NCI-H187 treated with DMSO at 0.1 percent for 48 hours (cell line): ENCODE results near the gene ZCCHC10.
"Not testable (repeated sequence)": the region's sequence is repeated elsewhere in the genome, so short reads cannot be mapped to it uniquely, and the experiment has no call there.

Source experiments
- DNase-seq: peaks from one replicate; lab custom pipeline; 2025; lab: John Stamatoyannopoulos, UW

Gene ZCCHC10

GRCh38 chr5:133041910-133042309 lies 15.6 kb upstream of the ZCCHC10 start:
- no peak for DNase-seq

DNA sequence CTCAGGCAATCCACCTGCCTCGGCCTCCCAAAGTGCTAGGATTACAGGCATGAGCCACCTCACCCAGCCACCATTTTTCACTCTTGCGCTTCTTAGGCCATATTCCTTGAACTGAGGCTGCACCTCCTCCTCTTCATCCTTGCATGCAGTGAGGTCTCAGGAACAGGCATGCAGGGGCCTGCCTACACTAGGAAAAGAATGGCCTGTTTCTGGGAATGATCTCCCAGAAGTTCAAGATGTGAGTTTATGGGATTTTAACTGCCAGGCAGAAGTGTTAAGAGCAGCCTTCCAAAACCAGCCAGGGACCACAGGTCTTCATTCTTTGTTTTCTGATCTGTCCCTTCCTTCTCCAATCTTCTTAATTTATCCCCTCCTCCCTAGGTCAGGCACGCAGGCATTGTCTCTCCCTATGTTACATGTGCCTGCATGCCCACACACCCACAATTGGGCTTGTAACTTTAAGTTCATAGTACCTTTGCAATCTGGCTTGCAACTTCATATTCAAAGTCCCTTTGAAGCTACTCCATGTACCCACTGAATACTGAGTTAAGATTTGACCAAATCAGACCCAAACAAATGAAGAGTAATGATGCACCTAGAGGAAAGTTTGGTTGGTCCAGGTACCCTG lies 14.9 kb upstream of the ZCCHC10 start:
- no peak for DNase-seq

DNA sequence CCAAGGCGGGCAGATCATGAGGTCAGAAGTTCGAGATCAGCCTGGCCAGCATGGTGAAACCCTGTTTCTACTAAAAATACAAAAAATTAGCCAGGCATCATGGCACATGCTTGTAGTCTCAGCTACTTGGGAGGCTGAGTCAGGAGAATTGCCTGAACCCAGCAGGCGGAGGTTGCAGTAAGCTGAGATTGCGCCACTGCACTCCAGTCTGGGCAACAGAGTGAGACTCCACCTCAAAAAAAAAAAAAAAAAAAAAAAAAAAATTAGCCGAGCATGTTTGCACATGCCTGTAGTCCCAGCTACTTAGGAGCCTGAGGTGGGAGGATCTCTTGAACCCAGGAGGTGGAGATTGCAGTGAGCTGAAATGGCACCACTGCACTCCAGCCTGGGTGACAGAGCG lies 10.3 kb upstream of the ZCCHC10 start:
- not testable (repeated sequence) for DNase-seq

DNA sequence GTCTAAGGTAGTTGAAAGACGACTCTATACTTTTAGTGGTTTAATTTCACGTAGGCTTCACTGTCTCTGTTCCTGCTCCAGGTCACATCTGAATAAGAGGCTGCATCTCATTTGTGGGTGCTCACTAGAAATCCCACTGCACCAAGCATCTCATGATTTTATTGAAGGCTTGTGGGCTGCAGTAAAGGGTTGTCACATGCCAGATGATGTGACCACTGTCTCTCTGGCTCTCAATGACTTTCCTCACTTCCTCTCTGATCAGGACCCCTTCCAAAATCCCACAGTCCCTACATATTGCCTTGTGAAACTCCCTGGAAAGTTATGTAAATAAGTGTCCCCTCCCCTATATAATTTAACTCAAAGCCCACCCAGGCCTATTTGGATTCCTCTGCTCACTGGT lies 8.9 kb upstream of the ZCCHC10 start:
- DNase-seq: no peak

DNA sequence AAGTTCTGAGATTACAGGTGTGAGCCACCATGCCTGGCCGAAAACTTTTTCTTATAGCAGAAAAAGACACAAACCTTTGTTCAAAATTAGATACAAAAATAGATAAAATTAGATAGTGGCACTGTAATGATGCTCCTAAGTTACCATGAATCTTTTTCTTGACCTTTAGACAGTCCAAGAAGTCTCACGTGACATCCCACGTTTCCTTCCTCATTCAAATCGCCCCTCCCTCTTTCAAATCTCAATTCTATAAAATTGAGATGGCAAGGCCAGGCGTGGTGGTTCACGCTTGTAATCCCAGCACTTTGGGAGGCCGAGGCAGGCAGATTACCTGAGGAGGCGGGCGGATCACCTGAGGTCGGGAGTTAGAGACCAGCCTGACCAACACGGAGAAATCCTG lies 7.7 kb upstream of the ZCCHC10 start:
- DNase-seq: no peak

DNA sequence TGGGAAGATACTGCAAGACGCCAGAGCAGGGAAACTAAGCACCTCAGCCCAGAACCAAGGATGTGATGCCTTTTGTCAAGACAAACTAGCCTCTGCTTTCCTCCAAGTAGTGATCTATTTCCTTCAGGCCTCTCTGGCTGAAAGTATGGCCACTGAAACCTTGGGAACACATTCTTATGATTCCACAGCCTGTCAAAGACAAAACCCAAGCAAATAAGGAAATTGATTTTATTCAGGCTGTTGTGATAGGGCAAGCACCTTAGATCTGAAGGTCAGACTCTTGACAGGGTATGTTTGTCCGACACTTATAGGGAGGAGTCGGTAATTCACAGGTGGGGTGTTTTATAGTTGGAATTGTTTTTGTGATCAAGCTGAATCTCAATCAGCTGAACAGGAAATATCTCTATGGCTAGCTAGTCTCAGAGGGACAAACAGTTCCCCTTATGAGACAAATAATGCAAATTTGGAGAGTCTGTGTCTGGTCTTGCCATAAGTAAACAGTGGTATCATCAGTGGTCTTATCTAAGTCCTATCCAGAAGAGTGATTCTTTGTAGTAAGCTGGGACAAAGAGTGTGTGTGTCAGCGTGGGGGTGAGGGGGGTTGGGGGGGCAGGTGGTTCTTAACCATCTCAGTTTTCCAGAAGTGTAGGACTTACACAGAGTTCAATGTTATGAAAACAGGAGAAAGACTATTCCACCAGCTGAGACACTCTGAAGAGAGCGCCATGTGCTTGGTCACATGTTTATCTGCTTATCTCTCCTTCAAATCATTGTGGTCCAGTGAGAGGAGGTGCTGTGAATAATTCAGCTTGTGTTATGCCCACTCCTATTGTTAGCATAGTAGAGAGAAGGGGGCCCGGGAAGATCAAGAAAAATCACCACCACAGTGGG lies 6.7 kb upstream of the ZCCHC10 start:
- DNase-seq: no peak

- no peak for DNase-seq
These were observed 4.1 kb upstream of the ZCCHC10 start for GRCh38 chr5:133030343-133031005.

- no peak for DNase-seq
These were observed 3.1 kb upstream of the ZCCHC10 start for GRCh38 chr5:133029416-133029815.

GRCh38 chr5:133026664-133027153 lies 360 bp upstream of the ZCCHC10 start:
- no peak for DNase-seq

DNA sequence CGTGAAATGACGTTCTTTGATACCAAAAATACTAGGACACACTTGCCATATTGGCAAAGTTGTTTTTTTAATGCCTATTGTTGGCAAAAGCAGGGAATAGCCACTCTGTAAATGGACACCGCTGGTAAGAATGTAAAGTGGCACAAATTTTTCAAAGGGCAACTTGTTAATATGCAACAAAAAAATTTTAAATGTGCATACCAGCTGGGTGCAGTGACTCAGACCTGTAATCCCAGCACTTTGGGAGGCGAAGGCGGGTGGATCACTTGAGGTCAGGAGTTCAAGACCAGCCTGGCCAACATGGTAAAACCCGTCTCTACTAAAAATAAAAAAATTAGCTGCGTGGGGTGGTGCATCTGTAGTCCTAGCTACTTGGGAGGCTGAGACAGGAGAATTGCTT lies 6.9 kb downstream of the ZCCHC10 start:
- DNase-seq: not testable (repeated sequence)

DNA sequence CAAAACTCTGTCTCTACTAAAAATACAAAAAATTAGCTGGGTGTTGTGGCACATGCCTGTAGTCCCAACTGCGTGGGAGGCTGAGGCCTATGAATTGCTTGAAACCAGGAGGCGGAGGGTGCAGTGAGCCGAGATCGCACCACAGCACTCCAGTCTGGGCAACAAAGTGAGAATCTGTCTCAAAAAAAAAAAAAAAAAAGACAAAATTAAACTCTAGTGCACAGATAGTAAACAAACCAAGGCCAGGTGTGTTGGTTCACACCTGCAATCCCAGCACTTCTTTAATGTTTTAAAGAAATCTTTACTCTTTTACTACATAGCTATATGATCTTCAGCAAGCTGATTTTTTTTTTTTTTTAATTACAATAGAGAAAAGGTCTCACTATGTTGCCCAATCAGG lies 8.4 kb downstream of the ZCCHC10 start:
- no peak for DNase-seq

DNA sequence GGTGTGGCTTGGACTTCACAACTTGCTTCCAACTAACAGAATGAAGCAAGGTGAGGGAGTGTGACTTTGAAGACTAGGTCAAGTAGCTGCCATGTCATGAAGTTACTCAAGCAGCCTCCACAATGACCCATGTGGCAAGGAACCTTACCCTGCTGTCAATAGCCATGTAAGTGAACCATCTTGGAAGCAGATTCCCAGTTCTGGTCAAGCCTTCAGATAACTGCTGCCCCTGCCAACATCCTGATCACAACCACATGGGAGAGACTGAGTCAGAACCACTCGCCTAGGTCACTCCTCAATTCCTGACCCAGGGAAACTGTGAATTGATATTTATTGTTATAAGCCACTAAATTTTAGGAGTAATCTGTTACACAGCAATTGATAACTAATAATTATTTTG lies 10.9 kb downstream of the ZCCHC10 start:
- no peak for DNase-seq

GRCh38 chr5:133008455-133008854 lies 17.9 kb downstream of the ZCCHC10 start:
- DNase-seq: not testable (repeated sequence)

GRCh38 chr5:133006653-133007052 lies 19.7 kb downstream of the ZCCHC10 start:
- no peak for DNase-seq

DNA sequence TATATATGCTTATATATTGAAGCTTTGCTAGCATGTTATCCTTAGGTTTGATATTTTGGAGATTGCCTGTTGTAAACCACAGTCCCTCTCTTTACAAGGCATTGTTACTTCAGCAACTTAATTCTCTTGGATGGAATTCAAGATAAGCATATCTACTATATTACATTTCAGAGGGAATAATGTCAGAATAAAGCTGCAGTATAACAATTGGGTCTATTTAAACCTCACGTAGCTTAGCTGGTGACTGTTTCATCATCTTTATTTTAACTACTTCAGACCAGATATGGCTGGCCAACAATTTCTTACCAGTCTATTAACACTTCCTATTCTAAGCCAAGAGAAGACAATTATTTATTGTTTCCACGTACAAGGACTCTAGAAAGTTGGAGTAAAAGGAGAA lies 27.1 kb downstream of the ZCCHC10 start:
- DNase-seq: no peak

DNA sequence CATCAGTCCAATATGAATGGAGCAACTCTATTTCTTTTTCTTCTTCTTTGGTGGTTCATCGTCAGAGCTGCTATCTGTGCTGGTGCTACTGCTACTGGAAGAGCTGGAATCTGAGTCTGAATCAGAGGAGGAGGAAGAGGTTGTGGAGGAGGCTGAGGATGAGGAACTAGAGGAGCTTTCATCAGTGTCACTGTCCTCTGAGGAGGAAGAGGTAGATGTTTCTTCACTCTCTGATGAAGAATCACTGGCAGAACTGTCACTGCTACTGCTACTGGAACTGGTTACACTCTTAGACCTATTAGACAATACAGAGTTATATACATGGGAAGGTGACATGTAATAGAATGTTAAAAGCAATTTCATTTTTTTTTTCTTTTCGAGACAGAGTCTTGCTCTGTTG lies 27.8 kb downstream of the ZCCHC10 start:
- no peak for DNase-seq

DNA sequence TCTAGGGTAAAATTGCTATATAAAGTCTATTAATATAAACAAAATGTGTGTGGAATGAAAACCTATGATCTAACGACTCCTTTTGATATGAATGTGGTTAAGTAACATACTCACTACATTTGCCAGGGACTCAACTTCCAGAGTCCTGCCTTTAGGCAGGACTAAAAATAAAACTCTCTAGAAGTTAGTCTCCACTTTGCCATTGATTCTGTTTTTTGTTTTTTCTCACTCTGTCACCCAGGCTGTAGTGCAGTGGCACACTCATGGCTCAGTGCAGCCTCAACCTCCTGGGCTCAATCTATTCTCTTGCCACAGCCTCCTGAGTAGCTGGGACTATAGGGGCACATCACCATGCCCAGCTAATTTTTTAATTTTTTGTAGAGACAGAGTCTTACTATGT lies 30.0 kb downstream of the ZCCHC10 start:
- no peak for DNase-seq

DNA sequence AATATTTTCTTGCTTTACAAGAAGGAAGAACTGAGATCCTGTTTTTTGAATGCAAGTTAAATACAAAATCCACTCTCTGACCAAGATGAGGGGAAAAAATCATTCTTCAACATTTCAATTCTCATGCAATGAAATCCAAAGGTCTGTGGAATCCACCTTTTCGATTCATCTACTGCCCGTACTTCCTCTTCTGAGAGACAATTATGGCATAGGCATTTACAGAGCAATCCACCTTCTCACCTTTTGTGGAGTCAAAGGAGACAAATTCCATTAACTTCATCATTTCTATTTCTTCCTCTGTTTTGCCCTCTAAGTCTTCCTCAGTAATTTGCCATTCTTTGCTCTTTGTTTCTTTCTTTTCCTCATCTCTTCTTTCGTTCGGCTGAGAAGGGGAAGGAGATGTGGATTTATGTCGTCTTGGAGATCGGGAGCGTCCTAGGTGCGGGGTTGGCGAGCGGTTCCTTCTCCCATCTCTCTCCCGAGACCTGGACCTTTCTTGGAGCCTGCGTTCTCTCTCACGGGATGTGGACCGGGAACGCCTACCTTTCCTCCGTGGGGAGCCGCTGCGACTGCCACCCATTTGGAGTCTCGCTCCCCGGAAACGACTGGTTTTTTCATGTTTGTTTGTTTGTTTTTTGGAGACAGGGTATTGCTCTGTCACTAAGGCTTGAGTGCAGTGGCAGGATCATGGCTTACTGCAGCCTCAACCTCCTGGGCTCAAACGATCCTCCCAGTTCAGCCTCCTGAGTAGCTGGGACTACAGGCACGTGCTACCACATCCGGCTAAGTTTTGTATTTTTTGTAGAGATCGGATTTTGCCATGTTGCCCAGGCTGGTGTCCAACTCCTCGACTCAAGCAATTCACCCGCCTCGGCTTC lies 38.6 kb downstream of the ZCCHC10 start:
- DNase-seq: no peak

DNA sequence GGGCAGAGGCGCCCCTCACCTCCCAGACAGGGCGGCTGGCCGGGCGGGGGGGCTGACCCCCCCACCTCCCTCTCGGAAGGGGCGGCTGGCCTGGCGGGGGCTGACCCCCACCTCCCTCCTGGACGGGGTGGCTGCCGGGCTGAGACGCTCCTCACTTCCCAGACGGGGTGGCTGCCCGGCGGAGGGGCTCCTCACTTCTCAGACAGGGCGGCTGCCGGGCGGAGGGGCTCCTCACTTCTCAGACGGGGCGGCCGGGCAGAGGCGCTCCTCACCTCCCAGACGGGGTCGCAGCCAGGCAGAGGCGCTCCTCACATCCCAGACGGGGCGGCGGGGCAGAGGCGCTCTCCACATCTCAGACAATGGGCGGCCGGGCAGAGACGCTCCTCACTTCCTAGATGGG lies 43.4 kb downstream of the ZCCHC10 start:
- not testable (repeated sequence) for DNase-seq

GRCh38 chr5:132981288-132981687 lies 45.1 kb downstream of the ZCCHC10 start:
- no peak for DNase-seq

GRCh38 chr5:132979976-132980375 lies 46.4 kb downstream of the ZCCHC10 start:
- DNase-seq: no peak
